H4 (cell line): Measurements from ENCODE around the gene CDH13. TPM values are rescaled to one million over a fixed set of nuclear protein-coding genes. Genes with fewer than 3 reads are reported as not detected.

ENCODE experiments used
- DNase-seq: peaks from one replicate; pipeline ENCODE4 v3.0.0-alpha.2; 2015; ENCODE audit warnings: low spot score
- total RNA-seq: library from RNA; depleted of rRNA; stranded (reverse); fragments of >200 nt; shearing (Covaris generic); gene quantifications from 2 replicates; pipeline ENCODE4 v1.2.3, GENCODE V29; 2014

The CDH13 gene
- total RNA-seq, 1 experiment from 2014 or later, result not detected

DNA sequence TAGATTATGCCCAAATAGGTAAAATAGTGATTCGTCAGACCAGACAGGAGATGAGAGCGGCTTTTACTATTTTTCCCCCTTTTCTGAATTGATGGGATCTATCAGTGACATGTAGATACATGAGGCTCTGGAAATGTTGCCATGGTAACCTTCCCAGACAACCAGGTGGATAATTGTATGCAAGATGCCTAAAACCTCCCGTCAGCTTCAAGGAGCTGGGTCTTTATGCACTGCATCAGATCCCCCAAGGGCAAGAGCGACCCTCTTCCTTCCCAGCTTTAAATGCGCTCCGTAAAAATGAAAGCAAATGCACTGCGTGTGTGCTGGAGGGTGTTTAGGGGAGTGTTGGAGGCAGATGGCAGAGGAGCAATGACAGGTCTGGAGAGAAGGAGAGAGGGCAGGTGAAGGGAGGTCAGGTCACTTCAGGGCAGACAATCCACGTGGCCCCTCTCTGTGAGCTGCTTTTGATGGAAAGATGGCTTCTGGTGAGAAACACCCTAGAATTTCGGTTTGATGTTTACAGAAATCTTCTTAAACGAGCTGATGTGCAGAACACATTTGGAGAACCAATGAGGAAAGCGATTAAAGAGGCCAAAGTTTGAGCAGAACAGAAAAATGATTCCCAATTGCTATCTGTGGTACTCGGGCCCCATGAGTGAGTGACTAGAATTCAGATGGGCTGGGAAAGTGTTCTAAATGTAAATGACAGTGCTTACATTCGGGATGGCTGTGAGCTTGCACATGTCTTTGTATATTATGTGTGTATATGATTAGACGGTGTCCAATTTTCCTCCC is 719.3 kb downstream of the CDH13 start:
- no peak for DNase-seq

- no peak for DNase-seq
Measured at GRCh38 chr16:83348991-83349390, 722.2 kb downstream of the CDH13 start.

DNA sequence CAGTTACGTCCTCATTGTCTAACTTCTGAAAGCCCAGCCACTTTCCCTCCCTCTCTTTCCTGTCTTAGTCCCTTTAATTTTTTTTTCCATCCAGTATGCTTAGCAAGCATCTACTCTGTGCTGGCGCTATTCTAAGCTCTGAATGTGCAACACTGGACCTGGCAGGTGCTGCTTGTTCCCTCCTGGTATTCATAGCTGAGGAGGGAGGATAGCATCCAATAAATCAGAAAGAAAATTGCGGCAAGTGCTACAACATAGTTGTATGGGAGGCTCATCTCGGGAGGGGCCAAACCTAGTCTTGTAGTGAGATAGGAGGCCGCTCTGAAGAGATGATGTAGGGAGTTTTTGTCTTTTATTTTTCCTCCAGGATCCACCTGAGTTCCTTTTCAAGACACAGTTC is 723.7 kb downstream of the CDH13 start:
- no peak for DNase-seq

GRCh38 chr16:83351846-83352245 is 725.1 kb downstream of the CDH13 start:
- DNase-seq, result no peak

DNA sequence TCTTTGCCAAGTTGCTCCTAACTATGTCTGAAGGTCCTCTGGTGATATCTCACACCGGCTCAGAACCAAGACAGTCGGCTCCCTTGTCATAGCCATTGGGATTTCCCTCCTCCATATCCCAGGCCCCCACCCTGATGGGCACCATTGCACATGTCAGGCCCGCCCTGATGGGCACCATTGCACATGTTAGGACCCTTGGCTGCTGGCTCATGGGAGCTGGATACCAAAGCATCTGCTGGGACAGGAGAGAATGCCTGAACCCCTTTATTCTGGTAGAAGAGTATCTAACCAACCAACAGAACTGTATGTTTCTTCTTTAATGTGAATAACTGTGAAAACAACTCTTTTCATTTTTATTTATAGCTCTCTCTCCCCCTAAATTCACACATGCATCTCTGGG is 726.5 kb downstream of the CDH13 start:
- no peak for DNase-seq

GRCh38 chr16:83354015-83354414 is 727.2 kb downstream of the CDH13 start:
- no peak for DNase-seq

GRCh38 chr16:83355570-83356218 is 728.9 kb downstream of the CDH13 start:
- no peak for DNase-seq

DNA sequence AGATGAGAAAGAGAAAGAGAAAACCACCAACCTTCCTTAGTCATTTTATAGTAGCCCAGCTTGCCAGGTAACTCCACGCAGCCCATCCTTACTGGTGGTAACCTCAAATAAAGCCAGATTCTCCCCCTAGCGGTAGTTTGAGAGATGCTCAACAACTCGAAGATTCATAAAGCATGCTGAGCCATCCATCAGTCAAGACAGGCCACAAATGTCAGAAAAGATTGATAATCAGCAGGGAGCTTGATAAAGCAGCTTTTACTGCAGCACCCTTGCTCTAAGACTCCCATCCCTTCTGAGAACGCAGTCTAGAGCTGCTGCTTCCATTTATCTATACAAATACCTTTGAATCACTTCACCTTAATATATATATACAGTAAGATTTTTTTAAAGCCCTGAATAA is 729.5 kb downstream of the CDH13 start:
- peak; percentile 58 for DNase-seq

DNA sequence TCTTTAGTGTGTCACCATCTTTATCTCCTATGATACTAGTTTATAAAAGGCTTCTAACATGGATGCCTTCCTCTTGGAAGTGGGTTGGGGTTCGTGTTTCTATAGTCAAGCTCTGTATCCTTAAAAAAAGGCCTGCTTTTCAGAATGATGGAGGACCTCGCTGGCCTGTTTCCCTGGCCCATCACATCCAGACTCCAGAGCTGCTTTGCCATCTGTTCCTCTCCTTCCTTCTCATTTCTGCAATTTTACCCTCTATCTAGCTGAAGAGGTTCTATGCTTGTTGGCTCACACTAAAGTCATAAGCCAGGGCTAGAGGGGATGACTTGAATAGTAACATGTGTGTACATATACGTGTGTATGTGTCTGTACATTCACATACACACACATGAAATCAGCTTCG is 730.2 kb downstream of the CDH13 start:
- no peak for DNase-seq

GRCh38 chr16:83363521-83363920 is 736.8 kb downstream of the CDH13 start:
- no peak for DNase-seq

- DNase-seq, result no peak
Measured at GRCh38 chr16:83365166-83365565, 738.4 kb downstream of the CDH13 start.

DNA sequence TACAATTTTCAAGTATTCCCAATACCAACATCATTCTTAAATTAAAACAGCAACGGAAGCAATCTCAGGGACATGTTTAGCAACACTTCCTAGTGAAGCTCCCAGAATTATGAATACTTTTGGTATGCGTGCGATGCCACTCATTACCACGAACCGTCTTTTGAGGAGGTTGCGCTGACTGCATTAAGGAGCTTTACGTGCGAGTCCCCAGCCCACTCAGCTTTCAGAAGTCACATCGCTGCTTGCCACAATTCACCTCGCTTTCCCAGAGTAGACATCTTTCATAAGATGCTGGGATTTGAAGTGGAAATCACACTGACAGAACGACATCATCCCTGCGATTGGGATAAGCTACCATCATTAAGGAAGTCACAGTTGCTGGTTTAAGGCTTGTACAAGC is 739.5 kb downstream of the CDH13 start:
- no peak for DNase-seq

DNA sequence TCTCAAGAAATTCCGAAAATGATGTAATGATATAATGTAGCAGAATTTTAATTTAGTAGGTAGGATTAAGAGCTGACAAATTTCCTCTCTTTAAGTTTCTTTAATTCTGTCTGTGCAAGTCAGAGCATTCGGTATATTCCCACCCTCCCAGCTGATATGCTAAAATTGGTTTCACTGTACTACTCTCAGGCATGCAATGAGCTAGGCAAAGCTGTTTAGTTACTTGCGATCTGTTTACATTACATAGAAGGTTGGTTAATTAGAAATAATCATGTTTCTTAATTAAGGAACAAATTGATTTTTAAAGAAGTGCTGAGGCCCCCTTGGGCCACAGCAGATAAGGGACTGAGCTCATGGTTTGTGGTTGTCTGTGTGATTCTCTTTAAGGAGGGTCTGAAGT is 748.2 kb downstream of the CDH13 start:
- no peak for DNase-seq

GRCh38 chr16:83389751-83390150 is 763.0 kb downstream of the CDH13 start:
- no peak for DNase-seq

DNA sequence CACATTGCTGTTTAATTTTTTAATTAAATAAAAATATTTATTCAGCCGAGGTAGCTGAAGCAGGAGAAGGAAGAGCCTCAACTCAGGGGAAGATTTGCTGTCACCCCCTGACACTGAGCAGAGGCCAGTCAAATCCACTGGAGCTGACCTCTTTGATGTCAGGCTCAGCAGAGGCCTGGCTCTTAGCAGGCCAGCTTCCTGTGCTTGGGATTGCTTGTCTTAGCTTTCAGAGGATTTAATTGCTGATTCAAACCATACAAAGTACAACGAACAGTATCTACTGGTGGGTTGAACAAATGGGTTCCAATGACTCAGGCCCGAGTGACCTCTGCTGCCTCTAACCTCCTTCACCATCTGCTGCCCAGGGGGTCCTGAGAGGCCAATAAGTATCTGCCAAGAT is 764.0 kb downstream of the CDH13 start:
- no peak for DNase-seq

DNA sequence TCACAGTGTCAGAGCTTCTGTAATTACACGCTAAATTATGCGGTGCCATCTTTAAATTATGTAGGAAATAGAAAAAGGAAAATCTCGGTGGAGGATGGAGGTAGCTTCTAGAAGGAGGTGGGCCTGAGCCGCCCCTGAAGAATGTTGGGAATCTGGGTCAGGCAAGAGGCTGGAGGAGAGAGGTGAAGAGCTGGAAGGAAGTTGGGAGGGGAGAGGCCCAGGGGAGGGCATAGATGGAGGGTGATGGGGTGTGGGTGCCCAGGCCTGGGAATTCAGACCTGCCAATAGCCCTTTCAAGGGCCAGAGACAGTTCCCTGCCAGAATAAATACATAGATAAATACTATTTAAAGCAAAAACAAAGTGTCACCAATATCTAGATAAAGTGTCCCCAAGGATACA is 766.0 kb downstream of the CDH13 start:
- DNase-seq, result no peak

GRCh38 chr16:83393196-83393981 is 766.6 kb downstream of the CDH13 start:
- peak; percentile 9 for DNase-seq

- no peak for DNase-seq
Measured at GRCh38 chr16:83397601-83398291, 771.0 kb downstream of the CDH13 start.

DNA sequence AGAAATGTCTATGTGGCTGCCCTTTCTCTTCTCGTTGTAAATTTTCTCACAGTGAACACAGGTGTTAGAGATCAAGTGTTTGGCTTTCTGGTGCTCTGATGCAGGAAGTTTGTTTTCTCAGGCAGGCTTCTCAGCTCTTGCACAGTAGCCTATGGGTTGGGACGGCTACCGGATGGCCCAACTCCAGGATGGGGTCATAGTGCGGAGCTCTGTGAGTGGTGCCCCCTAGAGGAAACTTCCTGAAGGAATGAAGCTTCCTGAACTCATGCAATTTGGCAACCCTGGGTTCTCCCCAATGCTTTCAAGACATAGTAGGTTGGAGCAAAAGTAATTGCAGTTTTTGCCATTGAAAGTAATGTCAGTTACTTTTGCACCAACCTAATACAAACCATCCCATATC is 773.5 kb downstream of the CDH13 start:
- DNase-seq, result no peak

GRCh38 chr16:83402160-83402814 is 775.5 kb downstream of the CDH13 start:
- DNase-seq, result no peak

GRCh38 chr16:83402967-83403366 is 776.2 kb downstream of the CDH13 start:
- DNase-seq, result no peak

DNA sequence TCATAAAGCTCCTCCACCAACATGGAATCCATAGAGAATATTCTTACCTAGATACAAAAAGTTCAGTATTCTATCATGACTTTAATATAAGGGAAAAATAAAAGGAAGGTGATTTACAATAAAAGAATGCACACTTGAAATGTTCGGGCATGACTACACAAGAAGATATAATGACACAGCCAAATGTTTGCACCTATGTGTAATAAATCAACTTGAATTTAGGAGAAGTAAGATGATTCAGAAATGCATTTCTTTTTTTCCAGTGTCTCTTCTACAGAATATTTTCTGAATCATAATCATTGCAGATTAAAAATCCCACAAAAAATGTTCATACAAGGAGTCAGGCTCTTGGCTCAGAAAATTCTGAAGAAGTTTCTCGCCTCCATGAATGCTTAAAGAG is 777.0 kb downstream of the CDH13 start:
- DNase-seq, result no peak
